D341Med (cell line): ENCODE results near the gene FXYD2.

Source experiments
- DNase-seq: peaks from one replicate; pipeline ENCODE4 v3.0.0; 2012; ENCODE audit warnings: low spot score

FXYD2 gene

GRCh38 chr11:117834838-117835443 lies 10.4 kb upstream of the FXYD2 start:
- DNase-seq: no peak

- no peak for DNase-seq
Measured at GRCh38 chr11:117834068-117834810, 9.7 kb upstream of the FXYD2 start.

- no peak for DNase-seq
Measured at GRCh38 chr11:117833401-117833891, 8.9 kb upstream of the FXYD2 start.

- no peak for DNase-seq
Measured at GRCh38 chr11:117832511-117832910, 8.0 kb upstream of the FXYD2 start.

- DNase-seq: no peak
Measured at GRCh38 chr11:117831661-117832415, 7.3 kb upstream of the FXYD2 start.

GRCh38 chr11:117830674-117831351 lies 6.3 kb upstream of the FXYD2 start:
- DNase-seq: no peak

GRCh38 chr11:117830072-117830471 lies 5.5 kb upstream of the FXYD2 start:
- no peak for DNase-seq

GRCh38 chr11:117829369-117829725 lies 4.8 kb upstream of the FXYD2 start:
- no peak for DNase-seq

- DNase-seq: no peak
Measured at GRCh38 chr11:117828611-117829368, 4.2 kb upstream of the FXYD2 start.

GRCh38 chr11:117827521-117828511 lies 3.3 kb upstream of the FXYD2 start:
- no peak for DNase-seq

GRCh38 chr11:117826832-117827231 lies 2.3 kb upstream of the FXYD2 start:
- no peak for DNase-seq

- no peak for DNase-seq
Measured at GRCh38 chr11:117826190-117826570, 1.6 kb upstream of the FXYD2 start.

GRCh38 chr11:117825538-117826189 lies 1.1 kb upstream of the FXYD2 start:
- DNase-seq: no peak

- no peak for DNase-seq
Measured at GRCh38 chr11:117823946-117824420, 561 bp downstream of the FXYD2 start.

GRCh38 chr11:117823294-117823945 lies 1.1 kb downstream of the FXYD2 start:
- DNase-seq: no peak

GRCh38 chr11:117822074-117823033 lies 2.2 kb downstream of the FXYD2 start:
- DNase-seq: peak; percentile 80

GRCh38 chr11:117821431-117821830 lies 3.1 kb downstream of the FXYD2 start:
- no peak for DNase-seq

- DNase-seq: no peak
Measured at GRCh38 chr11:117820516-117820915, 4.0 kb downstream of the FXYD2 start.
